Esophagus squamous epithelium (tissue), 4 donors: Measurements from ENCODE around the gene BLMH.

Experiments
- CTCF ChIP-seq, 6 experiments: fragments of 450-650 bp in 4 of 6; fragments of 200-600 bp in 2 of 6; sonication (generic) in 2 of 6; IDR thresholded peaks; one replicate each; pipeline ENCODE4 v1.5.1; 2016 to 2019; ENCODE audit warnings: antibody characterized with exemption in 6 of 6, mild to moderate bottlenecking in 4 of 6, moderate library complexity in 4 of 6
- POLR2A ChIP-seq, 4 donors: fragments of 450-650 bp; IDR thresholded peaks; one replicate each; pipeline ENCODE4 v1.6.1; 2017; ENCODE audit warnings: antibody characterized with exemption in 4 of 4, mild to moderate bottlenecking in 4 of 4, moderate library complexity in 3 of 4

- no peak for TF ChIP-seq CTCF (IDR thresholded peaks at IDR 0.05)
- no peak for TF ChIP-seq POLR2A (IDR thresholded peaks at IDR 0.05)
Observed at GRCh38 chr17:30235386-30236296, 56.1 kb downstream of the BLMH start, which contains the start of gene SLC6A4.
